GM20000 (cell line): ENCODE measurements around the gene USP46.

Experiments used
- DNase-seq: peaks from one replicate; pipeline ENCODE4 v3.0.0; 2012; ENCODE audit warnings: low spot score
- TF ChIP-seq, protein P1 (sequence below): IDR thresholded peaks from 2 replicates; pipeline ENCODE4 v1.5.1; 2012; ENCODE audit warnings: mild to moderate bottlenecking, control low read depth; ENCODE audit errors: extremely low read depth, missing control alignments

Gene USP46

DNA sequence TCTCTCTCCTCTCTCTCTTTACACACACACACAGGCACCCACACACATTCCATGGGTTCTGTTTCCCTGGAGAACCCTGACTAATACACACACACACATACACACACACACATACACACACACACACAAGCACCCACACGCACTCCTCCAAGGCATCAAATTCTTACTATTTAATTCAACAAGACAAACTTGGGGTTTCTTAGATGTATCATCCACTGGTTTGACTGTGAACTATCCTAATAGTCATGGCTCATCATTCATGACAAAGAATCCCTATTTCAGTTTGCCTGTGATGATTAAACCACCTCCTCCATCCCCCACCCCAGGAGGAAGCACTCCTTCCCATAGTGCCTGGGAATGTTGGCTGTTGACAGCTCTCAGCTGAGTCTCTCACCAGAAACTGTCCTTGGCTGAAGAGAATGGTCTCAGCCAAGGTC lies 98.2 kb downstream of the USP46 start:
- TF ChIP-seq, protein P1, sequence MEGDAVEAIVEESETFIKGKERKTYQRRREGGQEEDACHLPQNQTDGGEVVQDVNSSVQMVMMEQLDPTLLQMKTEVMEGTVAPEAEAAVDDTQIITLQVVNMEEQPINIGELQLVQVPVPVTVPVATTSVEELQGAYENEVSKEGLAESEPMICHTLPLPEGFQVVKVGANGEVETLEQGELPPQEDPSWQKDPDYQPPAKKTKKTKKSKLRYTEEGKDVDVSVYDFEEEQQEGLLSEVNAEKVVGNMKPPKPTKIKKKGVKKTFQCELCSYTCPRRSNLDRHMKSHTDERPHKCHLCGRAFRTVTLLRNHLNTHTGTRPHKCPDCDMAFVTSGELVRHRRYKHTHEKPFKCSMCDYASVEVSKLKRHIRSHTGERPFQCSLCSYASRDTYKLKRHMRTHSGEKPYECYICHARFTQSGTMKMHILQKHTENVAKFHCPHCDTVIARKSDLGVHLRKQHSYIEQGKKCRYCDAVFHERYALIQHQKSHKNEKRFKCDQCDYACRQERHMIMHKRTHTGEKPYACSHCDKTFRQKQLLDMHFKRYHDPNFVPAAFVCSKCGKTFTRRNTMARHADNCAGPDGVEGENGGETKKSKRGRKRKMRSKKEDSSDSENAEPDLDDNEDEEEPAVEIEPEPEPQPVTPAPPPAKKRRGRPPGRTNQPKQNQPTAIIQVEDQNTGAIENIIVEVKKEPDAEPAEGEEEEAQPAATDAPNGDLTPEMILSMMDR: no peak
- no peak for DNase-seq

- TF ChIP-seq, protein P1: no peak
These were observed 103.8 kb downstream of the USP46 start for GRCh38 chr4:52555356-52555716.

GRCh38 chr4:52554612-52555355 lies 104.3 kb downstream of the USP46 start:
- TF ChIP-seq, protein P1: no peak
- DNase-seq: no peak

More at GRCh38 chr4:52555356-52555716, 103.8 kb downstream of the USP46 start:
- DNase-seq: no peak

DNA sequence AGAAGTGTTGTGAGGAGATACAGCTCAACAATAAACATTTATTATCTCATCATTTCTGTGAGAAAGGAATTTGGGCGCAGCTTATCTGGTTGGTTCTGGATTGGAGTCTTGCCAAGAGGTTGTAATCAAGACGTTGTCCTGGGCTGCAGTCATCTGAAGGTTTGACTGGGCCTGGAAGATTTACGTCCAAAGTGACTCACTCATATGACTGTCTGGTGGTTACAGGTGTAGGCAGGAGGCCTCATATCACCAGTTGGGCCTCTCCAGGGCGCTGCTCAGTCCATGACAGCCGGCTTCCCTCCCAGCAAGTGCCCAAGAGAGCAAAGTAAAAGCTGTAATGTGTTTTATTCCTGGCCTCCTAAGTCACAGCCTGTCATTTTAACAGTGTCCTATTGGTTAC lies 106.3 kb downstream of the USP46 start:
- DNase-seq: no peak
- TF ChIP-seq, protein P1: no peak

DNA sequence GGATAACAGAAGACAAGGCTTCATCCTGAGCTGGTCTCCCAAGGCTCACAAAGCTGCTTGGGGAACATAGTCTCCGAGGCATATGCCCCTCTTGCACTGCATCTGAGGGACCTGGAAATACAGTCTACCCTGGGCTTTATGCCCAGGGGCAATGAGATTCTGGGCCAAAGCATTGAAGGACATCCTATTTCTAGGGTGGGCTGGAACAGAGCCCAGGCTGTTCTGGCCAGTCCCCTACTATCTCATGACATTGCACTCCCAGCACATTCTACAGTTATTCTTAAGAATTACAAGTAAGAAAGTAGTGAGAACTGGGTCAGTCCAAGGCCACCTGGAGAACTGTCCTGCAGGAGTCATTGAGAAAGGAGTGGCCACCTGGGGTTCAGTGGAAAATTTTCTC lies 107.6 kb downstream of the USP46 start:
- TF ChIP-seq, protein P1: no peak
- DNase-seq: no peak

GRCh38 chr4:52550186-52550585 lies 108.9 kb downstream of the USP46 start:
- DNase-seq: no peak
- TF ChIP-seq, protein P1: no peak

GRCh38 chr4:52548818-52549570 lies 110.1 kb downstream of the USP46 start:
- TF ChIP-seq, protein P1: no peak
- no peak for DNase-seq
